ENCODE data around the gene UMODL1.
"Not testable (repeated sequence)": the region's sequence is repeated elsewhere in the genome, so short reads cannot be mapped to it uniquely, and the experiment has no call there.

Gene UMODL1

GRCh38 chr21:42063191-42063570 lies 7.9 kb upstream of the UMODL1 start:
- Mint-ChIP-seq H3K27me3 (no peaks in the 10 kb centered on the region), H3K4me3 (peak overlapping the region; percentile 80 to 88), H3K4me1 (peaks cover 67% of the 10 kb centered on the region), H3K27ac (peak overlapping the region; percentile 75 to 95), H3K9me3 (no peaks in the 10 kb centered on the region)
- ATAC-seq (no peak), DNase-seq (peak; percentile 28 to 39)

- H3K4me3 Mint-ChIP-seq: peak overlapping the region; percentile 80 to 88
- peak; percentile 58 for ATAC-seq
- H3K27ac Mint-ChIP-seq: peak overlapping the region; percentile 92 to 95
- H3K27me3 Mint-ChIP-seq: no peaks in the 10 kb centered on the region
- peaks cover 65% of the 10 kb centered on the region for H3K4me1 Mint-ChIP-seq
- DNase-seq: peak; percentile 53 to 70
- no peaks in the 10 kb centered on the region for H3K9me3 Mint-ChIP-seq
These were observed 7.3 kb upstream of the UMODL1 start for GRCh38 chr21:42063571-42064521.

- Mint-ChIP-seq H3K4me1 (peaks cover 44% of the 10 kb centered on the region), H3K9me3 (no peaks in the 10 kb centered on the region), H3K27me3 (no peaks in the 10 kb centered on the region), H3K27ac (peak overlapping the region in 1 of 2 donors; percentile 81), H3K4me3 (no peak overlapping the region)
- ATAC-seq: no peak
- DNase-seq: no peak
These were observed 4.6 kb upstream of the UMODL1 start for GRCh38 chr21:42066521-42066920.

GRCh38 chr21:42067531-42068255 lies 3.4 kb upstream of the UMODL1 start:
- Mint-ChIP-seq H3K4me1 (peaks cover 32% of the 10 kb centered on the region), H3K27me3 (no peaks in the 10 kb centered on the region), H3K4me3 (no peak overlapping the region), H3K27ac (peak overlapping the region in 1 of 2 donors; percentile 55), H3K9me3 (no peaks in the 10 kb centered on the region)
- no peak for DNase-seq
- no peak for ATAC-seq

- no peaks in the 10 kb centered on the region for H3K9me3 Mint-ChIP-seq
- peak overlapping the region in 1 of 2 donors; percentile 2 for H3K27ac Mint-ChIP-seq
- ATAC-seq: no peak
These were observed 2.9 kb upstream of the UMODL1 start for GRCh38 chr21:42068256-42068545.

GRCh38 chr21:42068592-42068991 lies 2.5 kb upstream of the UMODL1 start:
- no peaks in the 10 kb centered on the region for H3K9me3 Mint-ChIP-seq
- H3K27me3 Mint-ChIP-seq: no peaks in the 10 kb centered on the region
- H3K27ac Mint-ChIP-seq: no peak overlapping the region
- H3K4me3 Mint-ChIP-seq: no peak overlapping the region
- H3K4me1 Mint-ChIP-seq: peaks cover 28% of the 10 kb centered on the region
- DNase-seq (no peak), ATAC-seq (no peak)

More at GRCh38 chr21:42068256-42068545, 2.9 kb upstream of the UMODL1 start:
- no peak for DNase-seq
- H3K4me3 Mint-ChIP-seq: no peak overlapping the region
- H3K4me1 Mint-ChIP-seq: peaks cover 28% of the 10 kb centered on the region
- no peaks in the 10 kb centered on the region for H3K27me3 Mint-ChIP-seq

GRCh38 chr21:42069327-42069726 lies 1.8 kb upstream of the UMODL1 start:
- Mint-ChIP-seq H3K27ac (no peak overlapping the region), H3K4me1 (peaks cover 25% of the 10 kb centered on the region), H3K4me3 (no peak overlapping the region), H3K27me3 (no peaks in the 10 kb centered on the region), H3K9me3 (no peaks in the 10 kb centered on the region)
- ATAC-seq: no peak
- no peak for DNase-seq

GRCh38 chr21:42069843-42070242 lies 1.3 kb upstream of the UMODL1 start:
- H3K9me3 Mint-ChIP-seq: no peaks in the 10 kb centered on the region
- H3K4me3 Mint-ChIP-seq: no peak overlapping the region
- H3K4me1 Mint-ChIP-seq: peaks cover 20% of the 10 kb centered on the region
- no peak overlapping the region for H3K27ac Mint-ChIP-seq
- ATAC-seq (no peak), DNase-seq (no peak)
- no peaks in the 10 kb centered on the region for H3K27me3 Mint-ChIP-seq

GRCh38 chr21:42073145-42074099 lies 2.3 kb downstream of the UMODL1 start:
- no peak overlapping the region for H3K4me3 Mint-ChIP-seq
- DNase-seq (no peak), ATAC-seq (peak; percentile 33)
- H3K27ac Mint-ChIP-seq: peak overlapping the region in 1 of 2 donors; percentile 42
- no peaks in the 10 kb centered on the region for H3K9me3 Mint-ChIP-seq
- H3K27me3 Mint-ChIP-seq: no peaks in the 10 kb centered on the region
- H3K4me1 Mint-ChIP-seq: peaks cover 13% of the 10 kb centered on the region

- H3K27ac Mint-ChIP-seq: no peak overlapping the region
- no peaks in the 10 kb centered on the region for H3K27me3 Mint-ChIP-seq
- H3K9me3 Mint-ChIP-seq: no peaks in the 10 kb centered on the region
- H3K4me1 Mint-ChIP-seq: peaks cover 18% of the 10 kb centered on the region
- ATAC-seq: no peak
- no peak overlapping the region for H3K4me3 Mint-ChIP-seq
- DNase-seq: no peak
These were observed 4.8 kb downstream of the UMODL1 start for GRCh38 chr21:42075686-42076471.

- H3K27me3 Mint-ChIP-seq, H3K9me3 Mint-ChIP-seq, H3K4me3 Mint-ChIP-seq: not testable (repeated sequence)
- Mint-ChIP-seq H3K4me1 (peaks cover 18% of the 10 kb centered on the region), H3K27ac (peak overlapping the region in 1 of 2 donors; percentile 40)
- ATAC-seq: peak; percentile 61
- DNase-seq: peak in 1 of 2 donors; percentile 23
These were observed 6.6 kb downstream of the UMODL1 start for GRCh38 chr21:42077685-42078238.

GRCh38 chr21:42078247-42079007 lies 7.3 kb downstream of the UMODL1 start:
- not testable (repeated sequence) for H3K4me3 Mint-ChIP-seq, DNase-seq, ATAC-seq, H3K9me3 Mint-ChIP-seq, H3K27ac Mint-ChIP-seq, H3K27me3 Mint-ChIP-seq
- H3K4me1 Mint-ChIP-seq: peaks cover 16% of the 10 kb centered on the region

- Mint-ChIP-seq H3K4me3 (no peak overlapping the region), H3K4me1 (peaks cover 9% of the 10 kb centered on the region), H3K9me3 (no peaks in the 10 kb centered on the region), H3K27me3 (no peaks in the 10 kb centered on the region), H3K27ac (no peak overlapping the region)
- ATAC-seq (peak; percentile 18), DNase-seq (no peak)
These were observed 8.2 kb downstream of the UMODL1 start for GRCh38 chr21:42079008-42079938.
